CD4-positive, alpha-beta T cell treated with Interferon alpha-2 for 1 hour (primary cell): Measurements from ENCODE around the gene FBXW2.
A peak's percentile ranks its signal among the peaks of the same experiment; 100 is the strongest.
"Not testable (repeated sequence)": the region's sequence is repeated elsewhere in the genome, so short reads cannot be mapped to it uniquely, and the experiment has no call there.

Source experiments
- DNase-seq, 2 donors: peaks; one replicate each; pipeline ENCODE4 v3.0.0-alpha.2; 2020 to 2022

FBXW2 gene

DNA sequence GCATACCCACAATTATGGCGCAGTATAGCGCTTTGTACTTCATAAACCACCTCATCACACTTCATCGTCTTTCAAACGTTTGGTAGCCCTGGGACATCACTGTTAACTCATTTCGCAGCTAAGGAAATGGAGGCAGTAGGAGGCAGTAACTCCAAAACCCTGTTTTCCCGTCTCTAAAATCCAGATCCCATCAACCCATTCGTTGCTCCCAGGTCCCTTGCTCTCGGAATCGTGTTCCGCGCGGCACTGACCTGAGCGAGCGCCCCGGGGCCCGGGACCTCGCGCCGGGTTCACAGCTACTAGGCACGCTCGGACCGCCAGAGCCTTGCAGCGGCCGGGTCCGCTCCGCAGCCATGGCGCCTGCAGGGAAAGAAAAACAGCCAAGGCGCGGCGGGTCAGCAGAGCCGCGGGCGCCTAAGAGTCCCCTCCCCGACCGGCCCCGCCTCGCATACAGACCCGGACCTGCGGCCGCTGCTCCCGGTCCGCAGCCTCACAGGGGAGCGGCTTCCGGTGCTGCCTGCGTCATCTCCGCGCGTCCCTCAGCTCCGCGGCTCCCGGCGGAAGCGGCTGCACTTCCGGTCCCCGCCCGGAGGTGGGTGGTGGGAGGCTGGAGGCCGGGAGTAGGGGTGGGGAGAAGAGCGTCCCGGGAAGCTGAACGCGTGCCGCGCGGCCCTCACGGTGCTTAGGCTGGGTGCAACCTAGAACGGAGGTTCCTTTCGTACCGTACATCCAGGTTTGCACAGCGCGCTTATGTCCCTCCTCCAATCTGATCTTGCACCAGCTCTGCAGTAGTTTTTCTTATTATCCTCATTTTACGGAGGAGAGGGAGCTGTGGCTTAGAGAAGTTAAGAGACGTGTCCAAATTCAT is at the start of gene FBXW2:
TSS of gene FBXW2 (minus strand) at position 519 of the 868 bp plus-strand sequence. CDS start 5,158 bp downstream, outside the sequence.
- DNase-seq: peak; percentile 77 to 82

- DNase-seq: no peak
Observed at GRCh38 chr9:120841930-120842684, 48.9 kb upstream of the FBXW2 start.

DNA sequence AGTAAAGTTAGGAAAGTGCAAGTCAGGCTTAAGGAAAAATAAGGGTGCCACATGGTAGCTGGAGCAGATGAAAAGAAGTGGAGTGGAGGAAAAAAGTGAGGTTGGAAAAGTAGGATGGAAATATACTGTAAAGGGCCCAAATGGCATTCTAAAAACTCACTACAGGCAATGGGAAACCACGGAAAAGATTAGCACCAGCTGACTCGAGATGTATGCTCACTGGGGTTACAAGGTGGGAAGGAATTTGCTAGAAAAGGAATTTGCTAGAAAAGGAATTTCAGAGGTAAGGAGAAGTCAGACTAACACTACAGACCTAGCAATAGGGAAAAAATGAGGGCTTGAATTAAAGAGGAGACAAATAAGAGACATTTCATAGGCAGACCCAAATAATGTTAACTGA is 45.9 kb upstream of the FBXW2 start:
- DNase-seq: no peak

GRCh38 chr9:120837921-120838320 is 44.7 kb upstream of the FBXW2 start:
- no peak for DNase-seq

DNA sequence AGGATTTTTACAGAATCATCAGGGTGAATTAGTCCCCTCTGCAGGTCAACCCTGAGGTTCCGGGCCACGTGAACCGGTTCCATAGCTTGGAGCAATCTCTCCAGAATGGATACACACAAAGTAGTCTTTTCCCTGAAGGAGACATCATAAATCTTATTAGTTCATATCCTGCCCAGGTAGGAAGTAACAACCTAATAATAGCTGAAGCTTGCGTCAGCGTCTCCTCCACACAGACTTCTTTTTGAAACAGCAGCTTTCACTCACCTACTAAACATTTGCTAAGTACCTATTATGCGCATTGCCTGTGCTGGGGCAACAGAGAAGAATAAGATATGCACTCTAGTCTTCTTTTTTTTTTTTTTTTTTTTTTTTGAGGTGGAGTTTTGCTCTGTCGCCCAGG is 40.1 kb upstream of the FBXW2 start:
- no peak for DNase-seq

DNA sequence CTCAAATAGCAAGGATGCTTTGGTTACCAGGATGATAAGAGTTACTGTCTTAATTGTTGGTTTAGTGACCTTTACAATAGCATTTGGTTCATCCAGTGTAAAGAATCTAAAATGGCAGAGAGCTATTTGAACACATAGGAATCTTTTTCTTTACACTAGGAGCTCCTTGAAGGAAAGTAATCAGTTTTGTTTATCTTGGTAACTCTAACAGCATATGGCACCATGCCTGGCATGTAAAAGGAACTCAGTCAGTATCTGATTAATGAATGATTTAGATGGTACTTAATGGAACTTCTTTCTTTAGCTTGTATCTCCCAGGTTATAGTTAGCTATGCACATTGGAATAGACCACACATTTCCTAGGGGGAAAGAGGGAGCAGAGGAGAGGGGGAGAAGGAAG is 39.6 kb upstream of the FBXW2 start:
- no peak for DNase-seq

- DNase-seq: no peak
Observed at GRCh38 chr9:120830865-120831264, 37.6 kb upstream of the FBXW2 start.

DNA sequence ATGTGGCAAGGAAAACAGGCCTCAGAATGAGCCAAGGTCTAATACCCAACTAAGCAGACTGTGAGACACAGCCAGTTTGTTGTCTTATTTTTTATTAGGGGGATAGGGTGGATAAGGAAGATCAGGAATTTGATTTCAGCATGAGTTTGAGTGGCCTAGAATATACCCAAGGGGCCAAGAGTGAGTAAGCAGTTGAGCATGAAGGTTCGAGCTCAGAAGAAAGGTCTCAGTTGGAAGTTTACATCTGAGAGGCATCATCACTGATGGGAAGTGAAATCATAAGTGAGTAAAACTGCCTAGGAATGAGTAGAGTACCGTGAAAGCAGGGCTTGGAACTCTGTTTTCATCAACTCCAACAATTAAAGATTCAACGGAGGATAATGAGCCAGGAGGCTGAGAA is 36.9 kb upstream of the FBXW2 start:
- no peak for DNase-seq

GRCh38 chr9:120829650-120830049 is 36.4 kb upstream of the FBXW2 start:
- DNase-seq: no peak

DNA sequence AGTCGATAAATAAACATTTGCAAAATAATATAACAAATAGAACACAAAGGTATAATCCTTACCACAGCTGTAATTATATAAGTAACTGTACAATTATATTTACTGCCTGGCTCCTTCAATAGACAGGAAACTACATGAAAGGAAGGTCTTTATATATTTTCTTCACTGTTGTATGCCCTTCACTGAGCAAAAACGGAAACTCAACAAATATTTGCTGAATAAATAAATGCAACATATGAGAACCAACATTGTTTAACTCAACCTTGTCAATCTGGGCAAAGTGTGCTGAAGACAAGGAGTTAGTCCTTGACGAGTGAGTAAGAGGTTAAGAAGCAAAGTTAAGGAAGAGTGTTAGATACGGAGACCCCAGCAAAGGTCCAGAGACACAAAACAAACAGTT is 26.9 kb upstream of the FBXW2 start:
- DNase-seq: no peak

DNA sequence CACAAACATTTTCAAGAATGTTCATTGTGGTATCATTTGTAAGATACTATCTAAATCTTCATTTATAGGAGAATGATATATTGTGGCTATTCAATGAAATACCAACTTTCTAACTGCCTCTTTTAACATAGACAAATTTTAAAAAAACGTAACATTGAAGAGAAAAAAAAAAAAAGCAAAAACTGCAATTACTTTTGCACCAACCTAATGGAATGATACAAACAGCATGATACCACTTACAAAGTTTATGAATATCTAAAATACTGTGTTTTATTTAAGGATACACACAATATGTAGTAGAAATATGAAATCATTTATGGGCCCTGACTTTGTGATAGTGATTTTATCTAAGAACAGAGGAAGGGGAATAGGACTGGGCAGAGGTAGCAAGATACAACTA is 25.4 kb upstream of the FBXW2 start:
- DNase-seq: no peak

- no peak for DNase-seq
Observed at GRCh38 chr9:120815075-120815474, 21.9 kb upstream of the FBXW2 start.

DNA sequence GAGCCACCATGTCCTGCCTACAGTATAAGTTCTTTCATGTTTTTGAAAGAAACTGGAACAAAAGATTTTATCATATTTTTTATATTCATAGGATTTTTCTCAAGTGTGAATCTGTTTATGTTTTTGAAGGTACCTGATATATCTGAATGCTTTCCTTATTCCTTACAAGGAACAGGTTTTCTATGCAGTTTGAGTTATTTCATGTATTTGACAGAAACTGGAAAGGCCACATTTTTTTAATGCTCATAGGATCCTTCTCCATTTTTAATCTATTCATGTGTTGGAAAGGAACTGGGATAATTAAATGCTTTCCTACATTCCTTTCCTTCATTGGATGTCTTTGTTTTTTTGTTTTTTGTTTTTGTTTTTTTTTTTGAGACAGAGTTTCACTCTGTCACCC is 15.7 kb upstream of the FBXW2 start:
- DNase-seq: no peak

DNA sequence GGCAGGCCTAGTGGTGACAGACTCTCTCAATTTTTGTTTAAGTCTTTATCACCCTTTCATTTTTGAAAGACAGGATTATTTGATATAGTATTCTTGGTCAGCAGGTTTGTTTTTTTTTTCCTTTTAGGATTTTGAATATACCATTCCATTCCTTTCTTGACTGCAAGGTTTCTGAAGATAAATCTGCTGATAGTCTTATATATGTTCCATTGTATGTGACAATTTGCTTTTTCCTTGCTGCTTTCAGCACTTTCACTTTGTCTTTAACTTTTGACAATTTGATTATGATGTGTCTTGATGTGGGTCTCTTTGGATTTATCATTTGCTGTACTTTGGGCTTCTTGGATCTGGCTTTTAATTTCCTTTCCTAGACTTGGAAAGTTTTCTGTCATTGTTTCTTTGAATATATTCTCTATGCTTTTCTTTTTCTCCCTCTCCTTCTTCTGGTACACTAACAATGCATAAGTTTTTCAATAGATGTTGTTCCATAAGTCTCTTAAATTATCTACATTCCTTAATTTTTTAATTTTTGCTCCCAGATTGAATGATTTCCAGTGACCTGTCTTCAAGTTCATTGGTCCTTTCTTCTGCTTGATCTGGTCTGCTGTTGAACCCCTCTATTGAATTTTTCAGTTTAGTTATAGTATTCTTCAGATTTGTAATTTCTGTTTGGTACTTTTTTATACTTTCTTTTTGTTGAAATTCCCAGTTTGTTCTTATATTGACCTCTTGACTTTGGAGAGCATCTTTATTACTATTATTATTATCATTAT is 14.6 kb upstream of the FBXW2 start:
- no peak for DNase-seq

- not testable (repeated sequence) for DNase-seq
Observed at GRCh38 chr9:120804784-120805363, 11.7 kb upstream of the FBXW2 start.

- DNase-seq: no peak
Observed at GRCh38 chr9:120801441-120801840, 8.2 kb upstream of the FBXW2 start.

DNA sequence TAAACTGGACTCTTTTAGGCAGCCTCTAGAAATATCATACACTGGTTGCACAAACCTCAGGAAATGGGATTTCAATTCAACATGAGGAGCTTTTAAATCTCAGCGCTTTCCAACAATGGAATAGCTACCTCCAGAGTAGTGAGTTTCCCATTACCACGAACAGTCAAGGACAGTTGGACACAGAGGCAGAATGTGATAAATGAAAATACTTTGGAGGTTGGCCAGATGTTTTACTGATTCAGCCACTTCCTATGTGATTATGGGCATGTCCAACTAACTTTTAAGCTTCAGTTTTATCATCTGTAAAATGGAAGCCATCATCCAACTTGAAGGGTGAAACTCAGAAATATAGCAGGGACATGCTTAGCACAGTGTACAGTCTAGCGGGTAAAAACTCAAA is 2.1 kb downstream of the FBXW2 start:
- DNase-seq: no peak

DNA sequence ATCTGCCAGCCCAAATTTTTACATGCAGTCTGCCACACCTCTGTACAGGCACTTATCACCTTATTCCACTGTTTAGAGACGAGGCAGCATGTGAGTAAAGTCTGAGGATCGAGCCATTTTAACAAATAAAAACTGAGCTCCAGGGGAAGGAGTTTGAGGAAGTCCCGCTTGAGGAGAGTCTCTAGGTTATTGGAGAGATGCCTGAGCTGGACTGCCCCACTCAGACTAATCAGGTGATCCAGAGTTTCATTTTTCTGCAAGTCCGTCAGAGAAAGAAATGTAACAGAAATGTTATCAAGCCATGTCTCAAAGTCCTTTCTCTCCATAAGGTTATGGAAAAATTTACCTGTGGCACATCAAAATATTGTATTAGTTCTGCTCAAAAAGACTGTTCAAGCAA is 5.3 kb downstream of the FBXW2 start:
- no peak for DNase-seq

DNA sequence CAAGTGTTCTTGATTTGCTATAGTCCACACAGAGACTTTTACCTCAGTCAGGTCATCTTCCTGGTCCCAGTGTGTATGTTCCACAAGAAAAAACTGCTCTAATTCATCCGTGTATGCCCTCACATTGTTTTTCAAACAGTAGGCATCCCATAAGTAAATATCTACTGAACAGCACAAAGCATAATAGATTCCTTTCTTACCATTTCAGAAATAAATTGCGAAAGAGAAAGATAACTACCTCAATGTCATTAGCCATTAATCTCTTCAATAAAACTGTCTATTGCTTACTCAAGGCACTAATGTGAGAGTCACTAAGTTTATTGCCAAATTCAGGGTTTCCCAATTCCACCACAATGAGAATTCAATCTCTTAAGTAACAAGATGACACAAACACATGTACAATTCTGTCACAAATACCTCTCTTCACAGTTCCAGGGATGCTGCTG is 9.6 kb downstream of the FBXW2 start:
- no peak for DNase-seq

DNA sequence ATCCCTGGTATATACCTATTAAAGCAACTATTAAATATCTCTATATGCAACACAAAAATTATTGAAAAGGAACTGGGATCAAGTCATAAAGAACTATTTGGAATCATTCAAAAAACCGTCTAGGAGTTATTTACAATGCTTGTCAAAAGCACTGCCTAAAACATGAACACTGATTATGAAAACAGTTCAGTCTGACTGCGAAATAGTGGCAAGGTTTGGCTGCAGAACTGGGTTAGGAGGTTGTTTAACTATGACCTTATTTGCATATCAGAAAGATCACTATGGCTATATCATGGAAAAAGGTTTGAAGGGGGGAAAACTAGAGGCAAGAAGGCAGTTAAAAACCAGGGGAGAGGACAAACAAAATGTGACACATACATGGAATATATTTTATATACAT is 12.0 kb downstream of the FBXW2 start:
- DNase-seq: no peak

GRCh38 chr9:120780367-120780766 is 12.8 kb downstream of the FBXW2 start:
- DNase-seq: no peak

GRCh38 chr9:120779227-120779626 is 14.0 kb downstream of the FBXW2 start:
- no peak for DNase-seq

- DNase-seq: no peak
Observed at GRCh38 chr9:120778758-120779157, 14.5 kb downstream of the FBXW2 start.
